8988T (cell line): ENCODE data around the gene IGF2R.
"Not testable (repeated sequence)": the region's sequence is repeated elsewhere in the genome, so short reads cannot be mapped to it uniquely, and the experiment has no call there.

Source experiments
- DNase-seq: peaks from one replicate; pipeline ENCODE4 v3.0.0; 2011

Gene IGF2R

DNA sequence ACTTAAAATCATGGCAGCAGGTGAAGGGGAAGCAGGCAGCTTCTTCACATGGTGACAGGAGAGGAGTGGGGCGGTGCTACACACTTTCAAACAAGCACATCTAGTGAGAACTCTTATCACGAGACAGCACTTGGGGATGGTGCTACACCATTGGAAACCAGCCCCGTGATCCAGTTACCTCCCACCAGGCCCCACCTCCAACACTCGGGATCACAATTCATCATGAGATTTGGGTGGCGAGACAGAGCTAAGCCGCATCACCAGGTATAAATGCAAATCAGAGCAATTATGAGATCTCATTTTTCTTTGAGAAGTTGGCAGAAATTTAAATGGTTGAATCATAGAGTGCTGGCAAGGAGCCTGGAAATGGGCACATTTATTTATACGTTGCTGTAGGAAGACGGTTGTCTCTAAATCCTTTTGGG lies 31.4 kb downstream of the IGF2R start:
- no peak for DNase-seq

DNA sequence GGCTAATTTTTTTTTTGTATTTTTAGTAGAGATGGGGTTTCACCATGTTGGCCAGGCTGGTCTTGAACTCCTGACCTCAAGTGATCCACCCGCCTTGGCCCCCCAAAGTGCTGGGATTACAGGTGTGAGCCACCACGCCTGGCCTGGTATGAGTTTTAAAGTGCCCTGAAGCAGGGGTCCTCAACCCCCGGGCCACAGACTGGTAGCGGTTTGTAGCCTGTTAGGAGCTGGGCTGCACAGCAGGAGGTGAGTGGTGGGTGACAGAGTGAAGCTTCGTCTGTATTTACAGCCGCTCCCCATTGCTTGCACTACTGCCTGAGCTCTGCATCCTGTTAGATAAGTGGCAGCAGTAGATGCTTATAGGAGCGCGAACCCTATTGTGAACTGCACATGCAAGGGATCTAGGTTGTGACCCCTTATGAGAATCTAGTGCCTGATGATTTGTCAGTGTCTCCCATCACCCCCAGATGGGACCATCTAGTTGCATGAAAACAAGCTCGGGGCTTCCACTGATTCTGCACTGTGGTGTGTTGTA lies 32.1 kb downstream of the IGF2R start:
- DNase-seq: not testable (repeated sequence)

DNA sequence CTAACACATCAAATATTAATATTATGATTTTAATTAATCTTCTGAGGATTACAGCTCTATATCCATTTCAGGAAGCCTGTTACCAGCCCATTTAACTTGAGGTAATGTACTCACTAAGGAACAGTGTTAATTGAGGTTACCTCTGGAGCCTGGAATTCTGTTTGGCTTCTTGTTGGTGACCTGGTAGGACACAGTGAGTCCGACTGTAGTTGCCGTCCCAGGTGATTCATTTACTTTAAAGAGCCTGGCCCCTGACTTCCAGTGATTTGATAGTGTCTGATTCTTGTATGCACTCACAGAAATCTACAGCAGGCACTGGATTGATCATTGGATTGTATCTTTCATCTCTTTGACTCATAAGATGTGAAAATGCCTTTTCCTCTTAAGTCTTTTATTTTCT lies 34.0 kb downstream of the IGF2R start:
- no peak for DNase-seq

DNA sequence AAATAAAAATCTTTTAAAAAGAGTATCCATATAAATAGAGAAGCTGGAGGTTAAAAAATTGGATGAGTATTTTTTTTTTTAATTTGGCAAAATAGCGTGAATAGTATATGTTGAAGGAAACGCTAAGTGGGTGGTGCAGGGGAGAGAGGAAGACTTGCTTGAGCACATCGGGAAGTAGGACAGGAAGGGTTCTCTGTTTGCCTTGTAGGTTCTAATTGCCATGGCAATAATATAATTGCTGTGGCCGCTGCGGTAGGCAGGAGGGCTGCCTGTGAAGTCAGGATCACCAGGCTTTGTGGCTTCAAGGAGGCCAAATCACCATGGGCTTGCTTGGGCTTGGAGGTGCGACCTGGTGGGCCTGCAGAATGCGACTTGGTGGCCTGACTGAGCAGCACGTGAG lies 35.1 kb downstream of the IGF2R start:
- no peak for DNase-seq

DNA sequence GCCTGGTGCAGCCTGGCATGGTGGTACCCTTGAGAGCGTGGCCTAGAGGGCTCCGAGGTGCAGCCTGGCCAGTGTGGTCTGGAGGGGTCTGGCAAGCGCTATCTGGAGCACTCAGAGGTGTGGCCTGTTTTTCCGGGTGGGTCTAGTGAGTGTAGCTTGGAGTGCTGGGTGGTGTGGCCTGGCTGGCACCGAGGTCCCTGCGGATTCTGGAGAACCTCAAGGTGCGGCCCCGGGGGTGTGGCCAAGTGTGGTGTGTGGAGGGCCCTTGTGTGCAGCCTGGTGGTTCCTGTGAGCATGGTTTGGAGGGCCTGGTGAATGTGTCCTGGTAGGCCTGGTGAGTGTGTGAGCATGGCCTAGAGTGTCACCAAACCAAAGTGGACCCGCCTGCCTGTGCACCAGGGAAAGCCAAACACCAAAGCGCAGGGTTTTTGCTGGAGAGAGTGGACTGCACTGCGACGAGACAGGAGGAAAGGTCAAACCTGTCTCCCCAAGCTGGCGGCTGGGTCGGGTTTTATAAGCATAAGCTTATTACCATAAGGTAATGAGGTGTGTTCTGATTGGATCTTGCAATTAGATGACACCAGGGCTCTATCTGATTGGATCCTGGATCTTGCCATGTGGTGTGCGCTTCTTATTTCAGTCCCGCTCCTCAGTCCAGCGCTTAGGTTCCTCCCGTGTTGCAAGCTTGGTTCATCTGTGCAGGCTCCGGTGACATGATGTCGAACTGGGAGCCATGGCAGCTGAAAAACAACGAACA lies 35.7 kb downstream of the IGF2R start:
- DNase-seq: no peak

DNA sequence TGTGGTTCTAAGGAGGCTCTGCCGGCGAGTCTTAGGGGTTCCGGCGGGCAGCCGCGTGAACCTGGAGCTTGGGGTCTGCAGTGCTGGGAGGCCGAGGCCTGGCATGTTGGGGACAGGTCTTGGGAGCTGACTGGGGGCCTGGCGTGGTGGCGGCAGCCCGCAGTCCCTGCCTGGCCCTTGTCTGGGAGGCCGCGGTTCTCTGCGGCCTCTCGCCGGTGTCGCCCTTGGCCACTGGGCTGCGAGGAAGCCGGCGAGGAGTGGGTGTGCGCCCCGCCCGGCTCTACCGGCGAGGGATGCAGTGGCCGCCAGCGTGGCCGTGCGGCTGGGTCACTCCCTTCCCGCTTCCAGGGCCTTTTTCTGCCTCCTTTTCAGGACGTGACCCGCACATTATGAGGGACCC lies 36.3 kb downstream of the IGF2R start:
- no peak for DNase-seq

DNA sequence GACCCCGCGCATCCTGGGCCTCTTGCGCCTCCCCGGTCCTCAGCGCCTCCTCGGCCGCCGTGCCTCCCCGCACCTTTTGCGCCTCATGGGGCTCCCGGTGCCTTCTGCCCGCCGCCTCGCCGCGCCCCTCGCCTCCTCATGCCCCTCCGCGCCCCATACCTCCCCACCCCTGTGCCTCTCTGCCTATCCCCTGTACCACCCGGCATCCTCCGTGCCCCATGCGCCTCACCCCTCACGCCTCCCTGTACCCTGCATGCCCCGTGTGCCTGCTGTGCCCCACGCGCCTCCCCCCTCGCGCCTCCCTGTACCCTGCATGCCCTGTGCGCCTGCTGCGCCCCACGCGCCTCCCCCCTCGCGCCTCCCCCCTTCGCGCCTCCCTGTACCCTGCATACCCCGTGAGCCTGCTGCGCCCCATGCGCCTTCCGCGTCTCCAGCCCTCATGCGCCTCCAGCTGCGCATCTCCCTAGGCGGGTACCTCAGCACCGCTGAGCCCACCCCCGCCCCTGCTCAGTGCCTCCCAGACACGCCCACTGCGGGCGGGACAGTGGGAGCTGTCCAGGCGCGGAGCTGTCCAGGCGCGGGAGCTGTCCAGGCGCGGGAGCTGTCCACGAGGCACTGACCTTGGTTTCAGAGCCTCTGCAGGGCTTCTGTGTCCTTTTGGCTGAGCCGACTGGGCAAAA lies 37.1 kb downstream of the IGF2R start:
- no peak for DNase-seq

DNA sequence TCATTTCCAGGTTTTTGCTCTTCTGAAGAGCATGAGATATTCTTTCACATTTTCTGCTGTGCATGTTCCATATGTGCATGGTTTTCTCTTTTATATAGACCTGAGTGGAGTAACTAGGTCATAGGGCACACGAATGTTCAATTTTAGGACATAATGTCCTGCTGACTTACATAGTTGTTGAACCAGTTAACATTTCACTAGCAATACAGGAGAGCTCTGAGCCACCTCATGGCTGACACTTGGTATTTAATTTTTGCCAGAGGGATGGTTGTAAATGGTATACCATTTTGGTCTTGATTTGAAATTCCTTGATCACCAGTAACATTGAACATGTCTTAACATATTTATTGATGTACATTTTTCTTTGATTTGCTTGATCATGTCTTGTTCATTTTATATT lies 38.3 kb downstream of the IGF2R start:
- DNase-seq: no peak

DNA sequence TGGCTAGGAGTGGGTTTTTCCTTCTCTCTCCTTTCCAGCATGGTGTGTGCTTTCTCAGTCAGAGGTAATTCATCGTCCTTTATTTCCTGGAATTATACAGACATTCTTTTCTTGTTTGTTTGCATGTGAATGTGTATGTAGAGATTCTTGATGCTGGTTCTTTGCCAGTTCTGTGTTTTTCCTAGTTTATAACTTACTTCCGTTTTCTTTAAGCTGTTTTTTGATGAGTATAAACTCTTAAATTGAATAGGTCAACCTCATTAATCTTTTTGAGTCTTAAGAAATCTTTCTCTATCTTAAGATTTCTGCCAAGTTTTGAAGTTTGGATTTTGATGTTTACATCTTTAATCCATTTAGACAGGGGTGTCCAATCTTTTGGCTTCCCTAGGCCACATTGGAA lies 38.7 kb downstream of the IGF2R start:
- DNase-seq: no peak

DNA sequence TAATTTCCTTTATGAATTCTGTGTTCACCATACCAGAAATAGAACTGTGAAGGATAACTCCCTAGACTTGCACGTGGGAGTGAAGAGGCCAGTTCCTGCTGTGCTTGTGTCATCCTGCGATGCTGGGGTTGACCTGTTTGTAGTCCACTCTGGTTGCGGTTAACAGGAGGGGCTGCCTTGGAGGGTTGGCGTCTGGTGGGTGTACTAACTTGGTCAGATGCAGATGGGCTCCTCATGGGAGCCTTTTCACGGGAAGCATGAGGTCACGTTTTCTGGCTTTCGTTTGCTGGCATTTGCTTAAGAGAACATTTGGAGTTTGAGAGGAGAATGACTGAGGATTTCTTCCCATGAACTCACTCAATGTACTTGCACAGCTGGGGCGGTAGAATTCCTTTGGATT lies 41.2 kb downstream of the IGF2R start:
- no peak for DNase-seq

DNA sequence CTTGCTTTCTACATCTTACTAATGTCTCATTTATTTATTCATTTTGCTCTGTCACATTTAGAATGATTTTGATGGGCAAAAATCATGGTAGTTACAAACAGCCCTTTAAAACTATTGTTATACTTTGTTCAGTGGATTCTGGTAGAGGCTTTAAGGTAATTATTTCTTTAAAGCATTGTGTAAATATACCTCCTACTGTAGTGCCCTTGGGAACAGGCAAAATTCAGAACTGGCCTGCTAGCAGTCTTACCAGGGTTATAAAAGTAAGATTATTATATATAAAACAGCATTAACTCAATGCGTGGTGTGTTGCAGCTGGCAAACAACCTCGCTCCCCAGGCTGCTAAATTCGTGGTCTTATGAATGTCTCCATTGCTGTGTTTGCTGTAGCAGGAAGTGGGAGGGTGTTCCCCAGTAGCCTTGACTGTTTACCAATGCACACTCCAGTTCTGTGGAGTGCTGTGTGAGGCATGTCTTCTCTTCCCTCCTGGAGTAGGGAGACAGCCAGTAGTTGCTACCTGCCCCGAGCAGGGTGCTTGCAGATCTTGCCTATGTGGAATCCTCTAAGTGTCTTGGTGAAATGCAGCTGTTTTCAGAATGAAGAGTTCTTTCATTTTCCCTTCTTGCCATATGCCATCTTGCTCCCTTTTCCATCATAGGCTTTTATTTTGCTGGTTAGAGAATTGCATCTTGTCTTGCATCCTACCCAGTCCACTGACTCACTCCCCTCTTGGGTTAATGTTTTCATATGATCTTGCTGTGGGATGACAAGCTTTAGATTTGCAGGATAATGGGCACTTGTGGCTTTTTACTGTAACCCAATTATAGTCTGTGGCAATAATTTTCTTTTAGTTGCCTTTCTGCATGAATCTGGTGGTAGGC lies 45.3 kb downstream of the IGF2R start:
- no peak for DNase-seq

DNA sequence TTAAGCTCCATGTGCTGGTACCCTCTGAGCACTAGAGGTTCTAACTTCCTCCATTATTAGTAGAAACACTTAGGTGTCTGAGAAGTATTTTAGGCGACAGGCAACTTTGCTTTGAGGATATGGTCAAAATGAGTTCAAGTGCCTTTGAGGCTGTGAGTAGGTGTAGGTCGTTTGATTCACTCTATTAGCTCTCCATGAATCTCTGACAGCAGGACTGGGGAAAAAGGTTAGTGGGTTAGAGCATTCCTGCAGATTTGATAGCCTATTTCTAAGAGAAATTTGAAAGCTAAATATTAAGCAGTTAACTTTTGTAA lies 45.9 kb downstream of the IGF2R start:
- no peak for DNase-seq

DNA sequence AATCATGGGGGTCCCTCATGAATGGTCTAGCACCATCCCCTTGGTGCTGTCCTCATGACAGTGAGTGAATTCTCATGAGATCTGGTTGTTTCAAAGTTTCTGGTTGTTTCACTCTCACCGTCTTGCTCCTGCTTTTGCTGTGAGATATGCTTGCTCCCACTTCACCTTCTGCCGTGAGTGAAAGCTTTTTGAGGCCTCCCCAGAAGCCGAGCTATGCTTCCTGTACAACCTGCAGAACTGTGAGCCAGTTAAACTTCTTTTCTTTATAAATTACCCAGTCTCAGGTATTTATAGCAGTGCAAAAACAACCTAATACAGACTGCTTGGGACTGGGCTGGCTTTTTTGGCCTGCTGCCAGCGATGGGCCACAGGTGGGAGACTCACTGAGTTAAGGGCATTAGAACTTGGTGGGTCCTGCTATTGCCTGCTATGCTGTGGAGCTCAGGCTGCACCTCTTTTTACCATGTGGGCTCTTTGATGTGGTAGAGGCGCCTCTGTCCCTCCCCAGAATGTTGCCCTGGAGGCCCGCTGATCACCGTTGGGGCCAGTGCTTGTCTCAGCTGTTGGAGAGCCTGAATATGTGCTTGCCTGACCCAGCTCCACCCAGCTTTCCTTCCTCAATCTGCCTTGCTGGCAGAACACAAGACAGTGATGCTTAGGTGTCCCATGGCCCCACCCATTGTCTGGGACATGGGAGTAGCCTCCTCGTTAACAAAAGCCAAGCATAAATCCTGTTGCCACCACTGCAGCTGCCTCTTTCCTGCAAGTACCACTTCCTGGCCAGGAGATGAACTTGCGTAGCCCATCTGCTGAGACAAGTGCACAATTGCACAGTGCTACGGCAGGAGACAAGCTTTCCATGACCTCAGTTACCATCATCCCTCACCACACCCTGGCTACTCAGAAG lies 47.1 kb downstream of the IGF2R start:
- DNase-seq: no peak

DNA sequence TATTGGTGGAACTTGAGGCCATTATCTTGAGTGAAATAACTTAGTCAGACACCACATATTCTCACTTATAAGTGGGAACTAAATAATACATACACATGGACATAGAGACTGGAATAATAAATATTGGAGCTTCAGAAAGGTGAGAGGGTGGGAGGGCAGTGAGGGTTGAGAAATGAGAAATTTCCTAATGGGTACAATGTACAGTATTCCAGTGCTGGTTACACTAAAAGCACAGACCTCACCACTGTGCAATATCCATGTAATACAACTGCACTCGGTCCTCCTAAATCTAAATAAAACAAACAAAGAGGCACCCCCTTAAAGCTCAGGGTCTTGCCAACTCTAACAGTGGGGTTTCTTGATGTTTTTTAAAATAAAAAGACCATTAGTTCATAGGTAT lies 53.2 kb downstream of the IGF2R start:
- no peak for DNase-seq

DNA sequence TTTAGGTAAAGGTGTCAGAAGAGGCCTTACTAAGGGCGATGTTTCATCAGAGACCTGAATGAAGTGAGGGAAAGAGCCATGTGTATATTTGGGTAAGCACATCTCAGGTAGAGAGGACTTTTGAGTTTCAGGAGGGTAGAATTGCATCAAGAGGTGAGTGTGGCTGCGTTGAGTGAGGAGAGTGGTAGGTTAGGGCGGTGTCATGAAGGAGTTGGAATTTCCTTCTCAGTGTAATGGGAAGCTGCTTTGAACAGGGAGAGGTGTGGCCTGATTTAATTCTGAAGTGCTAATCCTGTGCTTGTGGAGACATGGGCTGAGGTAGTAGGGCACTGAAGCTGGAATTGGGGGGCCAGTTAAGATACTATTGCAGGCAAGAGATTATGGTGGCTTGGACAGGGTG lies 53.9 kb downstream of the IGF2R start:
- DNase-seq: no peak

DNA sequence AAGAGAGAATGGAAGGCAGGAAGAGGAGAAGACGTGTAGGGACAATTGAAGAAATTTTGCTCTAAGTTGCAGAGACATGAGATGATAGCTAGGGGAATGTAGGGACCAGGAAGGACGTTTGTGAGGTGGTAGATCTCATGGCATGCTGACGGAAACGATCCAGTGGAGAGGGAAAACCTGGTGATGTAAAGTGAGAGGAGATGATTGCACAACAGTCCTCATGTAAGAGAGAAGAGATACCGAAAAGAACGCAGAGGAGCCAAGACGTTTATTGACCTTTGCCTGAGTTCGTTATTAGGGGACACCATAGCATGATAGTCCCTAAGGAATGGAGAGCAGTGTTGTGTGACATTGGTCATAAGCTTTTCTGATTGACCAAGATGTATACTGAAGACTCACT lies 55.3 kb downstream of the IGF2R start:
- no peak for DNase-seq

DNA sequence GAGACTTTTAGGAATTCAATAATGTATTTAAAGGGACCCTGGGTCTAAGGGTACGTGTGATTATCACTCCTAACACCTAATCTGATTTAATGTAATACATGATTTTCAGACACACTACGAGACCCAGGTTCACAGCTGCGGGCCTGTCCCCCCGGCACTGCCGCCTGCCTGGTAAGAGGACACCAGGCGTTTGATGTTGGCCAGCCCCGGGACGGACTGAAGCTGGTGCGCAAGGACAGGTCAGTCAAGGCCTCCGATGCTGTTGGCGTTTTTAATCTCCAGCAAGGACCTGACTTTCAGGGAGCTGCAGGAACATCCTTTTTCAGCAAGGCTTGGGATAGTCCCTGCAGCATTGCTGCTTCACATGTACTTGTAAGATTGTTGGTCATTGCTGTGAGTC lies 58.2 kb downstream of the IGF2R start:
- DNase-seq: no peak

DNA sequence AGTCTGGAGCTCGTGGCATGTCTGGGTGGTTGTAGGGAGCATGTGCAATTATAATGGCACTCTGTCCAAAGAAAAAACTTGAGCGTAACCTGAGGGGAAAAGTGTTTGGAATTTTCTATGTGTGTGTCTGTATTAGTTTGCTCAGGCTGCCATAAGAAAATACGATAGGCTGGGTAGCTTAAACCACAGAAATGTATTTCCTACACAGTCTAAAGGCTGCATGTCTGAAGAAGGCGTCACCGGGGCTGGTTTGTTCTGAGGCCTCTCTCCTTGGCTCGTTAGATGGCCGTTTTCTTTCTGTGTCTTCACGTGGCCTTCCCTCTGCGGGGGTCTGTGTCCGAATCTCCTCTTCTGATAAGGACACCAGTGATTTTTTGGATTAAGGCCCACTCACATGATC lies 59.0 kb downstream of the IGF2R start:
- DNase-seq: no peak

DNA sequence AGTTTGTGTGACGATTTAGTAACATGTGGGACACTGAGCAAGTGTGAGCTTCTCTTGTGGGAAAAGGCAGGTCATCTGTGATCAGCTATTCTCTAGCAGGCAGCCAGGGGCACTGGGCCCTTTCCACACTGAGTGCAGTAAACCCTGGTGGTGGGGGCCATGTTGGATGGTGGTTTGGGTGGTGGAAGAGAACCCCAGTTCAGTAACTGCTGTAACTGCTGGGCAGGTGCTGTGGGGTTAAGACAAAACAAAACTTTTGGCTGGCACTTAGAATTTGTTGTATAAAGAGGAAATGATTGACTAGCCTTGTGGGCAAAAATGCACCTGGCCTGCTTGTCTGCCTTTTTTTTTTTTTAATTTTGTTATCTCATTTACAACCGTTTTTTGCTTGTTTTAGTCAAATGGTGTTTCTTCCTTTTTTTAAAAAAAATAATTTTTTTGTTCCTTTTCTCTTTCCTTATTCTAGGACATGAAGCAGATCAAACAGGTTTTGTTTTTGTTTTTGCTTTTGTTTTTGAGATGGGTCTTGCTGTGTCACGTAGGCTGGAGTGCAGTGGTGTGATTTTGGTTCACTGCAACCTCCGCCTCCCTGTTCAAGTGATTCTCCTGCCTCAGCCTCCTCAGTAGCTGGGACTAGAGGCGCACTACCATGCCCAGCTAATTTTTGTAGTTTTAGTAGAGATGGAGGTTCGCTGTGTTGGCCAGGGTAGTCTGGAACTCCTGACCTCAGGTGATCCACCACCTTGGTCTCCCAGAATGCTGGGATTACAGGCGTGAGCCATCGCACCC lies 59.8 kb downstream of the IGF2R start:
- no peak for DNase-seq

DNA sequence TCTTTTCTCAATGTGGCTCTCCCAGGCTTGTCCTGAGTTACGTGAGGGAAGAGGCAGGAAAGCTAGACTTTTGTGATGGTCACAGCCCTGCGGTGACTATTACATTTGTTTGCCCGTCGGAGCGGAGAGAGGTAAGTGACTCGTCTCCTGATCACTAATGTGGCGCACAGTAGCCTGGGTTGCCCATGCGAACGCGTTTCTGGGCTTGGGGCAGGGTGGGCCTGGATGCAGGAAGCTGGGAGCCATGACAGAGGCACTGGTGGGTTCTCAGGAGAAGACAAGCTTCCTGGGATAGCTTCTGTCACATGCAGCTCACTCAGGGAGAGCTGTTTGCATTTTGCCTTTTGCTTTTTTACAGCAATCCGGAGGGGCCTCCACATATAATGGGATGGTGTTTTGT lies 60.6 kb downstream of the IGF2R start:
- DNase-seq: no peak

DNA sequence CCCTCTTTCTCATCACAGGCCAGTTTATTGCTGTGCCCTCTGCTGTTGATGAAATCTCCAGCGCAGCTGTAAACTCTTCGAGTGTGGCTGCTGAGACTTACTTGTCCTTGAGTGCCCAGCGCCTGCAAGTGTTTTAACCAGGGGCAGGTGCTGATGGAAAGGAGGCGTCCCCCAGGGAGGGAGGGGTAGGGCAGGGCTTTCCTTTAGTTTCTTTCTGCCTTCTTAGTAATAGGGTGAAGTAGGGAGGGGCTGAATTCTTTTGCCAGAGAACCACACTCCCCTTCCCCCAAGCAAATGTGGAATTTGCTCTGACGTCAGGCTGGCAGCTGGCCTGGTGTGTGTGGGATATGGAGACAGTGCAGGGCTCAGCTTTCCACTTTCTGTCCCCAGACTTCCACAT lies 61.2 kb downstream of the IGF2R start:
- DNase-seq: no peak

DNA sequence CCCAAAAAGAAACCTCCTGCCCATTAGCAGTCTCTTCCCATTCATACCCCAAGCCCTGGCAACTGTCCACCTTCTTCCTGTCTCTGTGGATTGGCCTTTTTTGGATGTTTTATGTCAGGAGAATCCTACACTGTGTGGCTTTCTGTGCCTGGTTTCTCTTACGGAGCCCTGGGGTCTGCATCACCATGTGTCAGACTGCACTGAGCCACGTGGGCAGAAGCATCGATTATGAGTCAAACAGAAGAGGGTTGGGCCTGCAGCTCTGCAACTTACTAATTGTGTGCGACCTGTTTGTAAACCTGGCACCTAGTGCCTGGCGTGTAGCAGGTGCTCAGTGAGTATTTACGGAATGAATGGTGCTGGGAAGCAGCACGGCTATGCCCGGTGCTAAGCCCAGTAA lies 62.6 kb downstream of the IGF2R start:
- no peak for DNase-seq
